Measurements from ENCODE around the gene PDE11A.

The PDE11A gene

DNA sequence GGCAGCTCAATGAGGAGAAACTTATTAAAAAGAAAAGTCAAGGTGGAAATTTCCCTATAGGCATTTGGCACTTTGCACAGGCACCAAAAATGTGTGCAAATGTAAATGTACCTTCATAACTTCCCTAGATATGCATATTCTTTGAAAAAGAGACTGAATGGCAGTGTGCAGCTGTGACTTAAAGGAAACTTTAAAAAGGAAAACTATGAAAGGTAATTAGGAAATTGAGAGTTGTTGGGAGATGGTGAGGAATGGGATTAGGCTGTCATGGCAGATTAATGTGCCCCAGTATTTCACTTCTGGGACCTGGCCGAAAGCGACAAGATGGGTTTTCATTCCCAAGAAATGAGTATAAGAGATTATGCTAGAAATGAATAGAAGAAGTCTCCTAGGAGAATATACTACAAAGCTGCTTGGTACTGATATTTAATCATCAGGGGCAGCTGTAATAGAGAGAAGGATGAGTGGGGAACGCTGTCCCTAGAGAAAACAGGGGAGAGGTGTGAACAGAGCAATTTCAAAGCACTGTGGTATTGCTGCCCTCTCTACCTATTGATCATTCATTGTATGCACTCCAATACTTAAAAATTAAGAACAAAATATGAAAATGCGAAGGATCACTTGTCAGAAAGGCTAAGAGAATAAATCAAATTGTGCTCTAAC lies 366.9 kb downstream of the PDE11A start:
- no peak overlapping the region for H3K4me3 ChIP-seq (ENCODE audit: low read length)
- DNase-seq (ENCODE audit: low read depth) = no peak
- TF ChIP-seq, protein P1, sequence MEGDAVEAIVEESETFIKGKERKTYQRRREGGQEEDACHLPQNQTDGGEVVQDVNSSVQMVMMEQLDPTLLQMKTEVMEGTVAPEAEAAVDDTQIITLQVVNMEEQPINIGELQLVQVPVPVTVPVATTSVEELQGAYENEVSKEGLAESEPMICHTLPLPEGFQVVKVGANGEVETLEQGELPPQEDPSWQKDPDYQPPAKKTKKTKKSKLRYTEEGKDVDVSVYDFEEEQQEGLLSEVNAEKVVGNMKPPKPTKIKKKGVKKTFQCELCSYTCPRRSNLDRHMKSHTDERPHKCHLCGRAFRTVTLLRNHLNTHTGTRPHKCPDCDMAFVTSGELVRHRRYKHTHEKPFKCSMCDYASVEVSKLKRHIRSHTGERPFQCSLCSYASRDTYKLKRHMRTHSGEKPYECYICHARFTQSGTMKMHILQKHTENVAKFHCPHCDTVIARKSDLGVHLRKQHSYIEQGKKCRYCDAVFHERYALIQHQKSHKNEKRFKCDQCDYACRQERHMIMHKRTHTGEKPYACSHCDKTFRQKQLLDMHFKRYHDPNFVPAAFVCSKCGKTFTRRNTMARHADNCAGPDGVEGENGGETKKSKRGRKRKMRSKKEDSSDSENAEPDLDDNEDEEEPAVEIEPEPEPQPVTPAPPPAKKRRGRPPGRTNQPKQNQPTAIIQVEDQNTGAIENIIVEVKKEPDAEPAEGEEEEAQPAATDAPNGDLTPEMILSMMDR (conservative IDR thresholded peaks at IDR 0.05; ENCODE audit: low read length) = no peak

DNA sequence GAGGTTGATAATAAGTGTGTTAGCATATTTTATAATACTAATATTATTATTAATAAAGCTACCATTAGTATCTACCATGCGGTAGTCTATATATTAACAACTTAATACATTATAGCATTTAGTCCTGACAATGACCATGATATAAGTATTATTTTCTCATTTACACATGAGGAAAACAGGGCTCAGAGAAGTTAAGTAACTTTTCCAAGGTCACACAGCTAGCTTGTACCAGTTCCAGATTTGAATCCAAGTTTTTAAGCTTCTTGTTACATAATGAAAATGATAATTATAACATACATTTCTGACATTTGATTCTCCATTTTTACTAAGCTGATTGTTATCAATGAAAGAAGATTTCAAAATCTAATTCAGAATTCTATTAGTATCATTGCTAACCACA lies 369.4 kb downstream of the PDE11A start:
- DNase-seq (ENCODE audit: low read depth) = no peak
- TF ChIP-seq, protein P1 (conservative IDR thresholded peaks at IDR 0.05; ENCODE audit: low read length) = no peak

DNA sequence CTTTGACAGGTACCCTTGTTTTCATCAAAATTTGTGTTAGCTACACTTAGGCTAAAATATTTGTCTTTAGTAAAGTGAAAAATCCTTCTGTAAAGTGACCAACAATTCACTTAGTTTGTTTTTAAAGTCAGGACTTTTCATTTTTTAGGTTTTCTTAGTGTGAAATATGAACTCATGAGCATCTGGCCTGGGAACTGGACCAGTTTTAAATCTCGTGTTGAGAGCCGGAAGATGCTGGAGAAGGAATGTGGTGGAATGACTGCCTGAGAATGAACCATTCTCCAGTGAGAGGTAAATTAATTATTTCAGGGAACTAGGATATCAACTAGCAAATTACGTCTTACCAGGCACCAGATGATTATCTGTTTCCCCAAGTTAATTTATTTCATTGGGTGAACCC lies 374.3 kb downstream of the PDE11A start:
- TF ChIP-seq, protein P1 (conservative IDR thresholded peaks at IDR 0.05; ENCODE audit: low read length) = no peak
- H3K4me3 ChIP-seq (ENCODE audit: low read length) = no peak overlapping the region
- DNase-seq (ENCODE audit: low read depth) = no peak

More for the DNA sequence above, 369.4 kb downstream of the PDE11A start:
- H3K4me3 ChIP-seq (ENCODE audit: low read length) = no peak overlapping the region

DNA sequence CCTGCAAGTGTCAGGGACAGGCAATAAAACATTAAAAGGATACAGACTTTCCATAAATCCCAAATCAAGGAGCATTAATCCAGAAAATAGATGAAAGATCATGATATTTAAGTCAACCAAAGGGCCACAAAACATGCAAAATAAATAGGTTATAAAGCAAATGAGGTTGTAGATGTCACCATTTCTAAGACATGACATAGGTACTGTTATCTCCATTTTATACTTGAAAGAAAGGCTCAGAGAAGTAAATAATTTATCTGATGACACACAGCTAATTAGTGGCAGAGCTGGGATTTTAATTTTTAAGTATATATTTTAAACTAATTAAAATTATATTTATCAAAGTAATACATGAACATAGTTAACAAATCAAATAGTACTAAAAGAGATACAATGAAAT lies 378.2 kb downstream of the PDE11A start:
- no peak overlapping the region for H3K4me3 ChIP-seq (ENCODE audit: low read length)
- TF ChIP-seq, protein P1 (conservative IDR thresholded peaks at IDR 0.05; ENCODE audit: low read length) = no peak
- no peak for DNase-seq (ENCODE audit: low read depth)

DNA sequence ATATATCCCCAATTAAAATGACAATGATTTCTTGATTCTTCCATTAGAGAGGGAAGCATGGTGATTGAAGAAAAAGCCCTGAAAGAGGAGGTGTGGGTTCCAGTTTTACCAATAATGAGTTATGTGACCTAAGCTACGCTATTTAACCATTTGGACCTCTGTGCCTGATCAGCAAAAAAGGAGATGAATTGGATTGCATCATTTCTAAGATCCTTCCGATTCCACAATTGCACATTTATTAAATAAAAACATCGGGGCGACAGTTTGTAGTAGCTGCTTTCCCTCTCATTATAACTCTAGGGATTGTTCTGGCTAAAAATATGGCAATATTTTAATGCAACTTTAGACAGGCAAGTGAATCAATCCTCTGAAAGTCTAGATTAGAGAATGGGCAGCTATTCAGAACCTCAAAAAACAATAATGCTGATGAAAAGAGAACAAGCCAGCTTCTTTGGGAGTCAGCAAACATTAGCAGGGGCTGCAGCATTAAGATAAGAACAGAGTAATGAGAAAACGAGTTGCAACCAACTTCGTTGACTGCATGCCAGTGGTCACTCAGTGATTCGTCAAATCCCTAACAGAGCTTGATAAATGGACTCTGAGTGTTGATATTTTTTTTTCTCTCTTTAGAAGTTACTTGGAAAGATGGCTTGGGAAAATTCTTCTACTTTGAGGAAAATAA lies 378.8 kb downstream of the PDE11A start:
- DNase-seq (ENCODE audit: low read depth) = no peak
- no peak overlapping the region for H3K4me3 ChIP-seq (ENCODE audit: low read length)
- TF ChIP-seq, protein P1 (conservative IDR thresholded peaks at IDR 0.05; ENCODE audit: low read length) = no peak

DNA sequence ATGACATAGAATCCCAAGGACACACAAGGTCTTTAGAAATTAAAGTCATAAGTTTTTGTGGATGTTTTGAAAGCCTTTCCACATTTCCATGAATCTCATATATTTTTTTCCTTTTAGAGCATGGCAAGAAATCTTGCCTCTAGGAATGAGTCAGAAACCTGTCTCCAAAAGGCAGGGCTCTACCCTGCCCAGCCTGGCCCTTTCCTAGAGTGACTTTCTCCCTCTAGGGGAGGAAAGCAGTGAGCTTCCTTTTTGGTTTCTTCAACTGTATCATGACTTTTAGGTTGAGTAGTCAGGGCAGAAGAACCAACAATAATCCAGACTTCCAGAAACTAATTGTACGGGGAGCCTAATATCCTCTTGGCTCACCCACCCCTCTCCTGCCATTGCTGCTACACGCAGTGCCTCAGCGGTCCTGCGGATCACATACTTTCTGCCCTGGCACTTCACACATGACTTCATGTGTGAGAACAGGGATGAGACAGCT lies 379.8 kb downstream of the PDE11A start:
- no peak overlapping the region for H3K4me3 ChIP-seq (ENCODE audit: low read length)
- TF ChIP-seq, protein P1 (conservative IDR thresholded peaks at IDR 0.05; ENCODE audit: low read length) = no peak; the same call in 1 of the 2 replicates
- peak; percentile 3 for DNase-seq (ENCODE audit: low read depth)

Measured in AG10803 (cell line).